BLaER1 (cell line): ENCODE results near the gene CCDC9B.

Experiments
- H3K27ac ChIP-seq: shearing (Covaris generic); formaldehyde crosslinking; 2 replicates; pipeline ENCODE4 v1.8.1; 2022
- H3K27me3 ChIP-seq: shearing (Covaris generic); formaldehyde crosslinking; 2 replicates; pipeline ENCODE4 v1.8.1; 2022
- H3K36me3 ChIP-seq: shearing (Covaris generic); formaldehyde crosslinking; 2 replicates; pipeline ENCODE4 v1.8.1; 2022
- H3K4me1 ChIP-seq: shearing (Covaris generic); formaldehyde crosslinking; 2 replicates; pipeline ENCODE4 v1.8.1; 2022
- H3K4me2 ChIP-seq: shearing (Covaris generic); formaldehyde crosslinking; 2 replicates; pipeline ENCODE4 v1.8.1; 2022
- H3K4me3 ChIP-seq: shearing (Covaris generic); formaldehyde crosslinking; 2 replicates; pipeline ENCODE4 v1.8.1; 2022
- H3K9ac ChIP-seq: shearing (Covaris generic); formaldehyde crosslinking; 2 replicates; pipeline ENCODE4 v1.8.1; 2022
- H3K9me3 ChIP-seq: shearing (Covaris generic); formaldehyde crosslinking; 2 replicates; pipeline ENCODE4 v1.8.1; 2022
- H4K20me1 ChIP-seq: shearing (Covaris generic); formaldehyde crosslinking; 2 replicates; pipeline ENCODE4 v1.8.1; 2022
- Cebpa-rat ChIP-seq: shearing (Covaris generic); IDR thresholded peaks from 2 replicates; pipeline ENCODE4 v1.8.1; 2022

Gene CCDC9B

GRCh38 chr15:40323239-40323952 is 17.3 kb downstream of the CCDC9B start, which contains the start of gene INAFM2:
Gene INAFM2 (plus strand): TSS chr15:40323692. CDS start chr15:40324056, 364 bp downstream.
- H4K20me1 ChIP-seq: peaks cover 17% of the 10 kb centered on the region
- no peaks in the 10 kb centered on the region for H3K9me3 ChIP-seq
- H3K9ac ChIP-seq: peak within 1 kb of the TSS; percentile 79
- peaks cover 45% of the 10 kb centered on the region for H3K4me1 ChIP-seq
- peak within 1 kb of the TSS; percentile 98 for H3K4me2 ChIP-seq
- peak within 1 kb of the TSS; percentile 71 for H3K27ac ChIP-seq
- peaks cover 24% of the 10 kb centered on the region for H3K27me3 ChIP-seq
- H3K36me3 ChIP-seq: no peaks in the 10 kb centered on the region
- H3K4me3 ChIP-seq: peak within 1 kb of the TSS; percentile 88
- no peak for TF ChIP-seq Cebpa-rat

GRCh38 chr15:40322531-40323238 is 18.1 kb downstream of the CCDC9B start:
- peaks cover 17% of the 10 kb centered on the region for H4K20me1 ChIP-seq
- no peak for TF ChIP-seq Cebpa-rat
- H3K36me3 ChIP-seq: no peaks in the 10 kb centered on the region
- peaks cover 24% of the 10 kb centered on the region for H3K27me3 ChIP-seq
- peak overlapping the region; percentile 98 for H3K4me2 ChIP-seq
- no peak overlapping the region for H3K9ac ChIP-seq
- H3K27ac ChIP-seq: no peak overlapping the region
- H3K4me3 ChIP-seq: peak overlapping the region; percentile 88
- no peaks in the 10 kb centered on the region for H3K9me3 ChIP-seq
- peaks cover 38% of the 10 kb centered on the region for H3K4me1 ChIP-seq

GRCh38 chr15:40320931-40321371 is 19.8 kb downstream of the CCDC9B start:
- H3K4me1 ChIP-seq: peaks cover 35% of the 10 kb centered on the region
- no peaks in the 10 kb centered on the region for H3K9me3 ChIP-seq
- H3K9ac ChIP-seq: no peak overlapping the region
- H3K4me3 ChIP-seq: no peak overlapping the region
- no peak for TF ChIP-seq Cebpa-rat
- no peak overlapping the region for H3K27ac ChIP-seq
- no peaks in the 10 kb centered on the region for H3K36me3 ChIP-seq
- H3K27me3 ChIP-seq: peaks cover 22% of the 10 kb centered on the region
- H4K20me1 ChIP-seq: peaks cover 17% of the 10 kb centered on the region
- no peak overlapping the region for H3K4me2 ChIP-seq

- no peak overlapping the region for H3K9ac ChIP-seq
- peaks cover 14% of the 10 kb centered on the region for H4K20me1 ChIP-seq
- H3K27me3 ChIP-seq: peaks cover 17% of the 10 kb centered on the region
- no peak overlapping the region for H3K4me2 ChIP-seq
- H3K4me1 ChIP-seq: peaks cover 31% of the 10 kb centered on the region
- TF ChIP-seq Cebpa-rat: no peak
- no peaks in the 10 kb centered on the region for H3K36me3 ChIP-seq
- H3K27ac ChIP-seq: no peak overlapping the region
- H3K4me3 ChIP-seq: no peak overlapping the region
- H3K9me3 ChIP-seq: no peaks in the 10 kb centered on the region
These were observed 20.3 kb downstream of the CCDC9B start for GRCh38 chr15:40320409-40320808.

GRCh38 chr15:40317580-40317979 is 23.2 kb downstream of the CCDC9B start:
- Histone ChIP-seq H3K9ac (no peak overlapping the region), H3K4me2 (peak overlapping the region; percentile 18; the same call in 1 of the 2 replicates), H3K4me3 (no peak overlapping the region), H3K36me3 (no peaks in the 10 kb centered on the region), H3K4me1 (peaks cover 12% of the 10 kb centered on the region), H3K9me3 (no peaks in the 10 kb centered on the region), H3K27me3 (no peaks in the 10 kb centered on the region), H3K27ac (no peak overlapping the region), H4K20me1 (no peaks in the 10 kb centered on the region)
- no peak for TF ChIP-seq Cebpa-rat

- TF ChIP-seq Cebpa-rat: no peak
- Histone ChIP-seq H3K4me3 (no peak overlapping the region), H3K27me3 (no peaks in the 10 kb centered on the region), H3K4me1 (peaks cover 8% of the 10 kb centered on the region; the same call in 1 of the 2 replicates), H3K9me3 (no peaks in the 10 kb centered on the region), H3K36me3 (no peaks in the 10 kb centered on the region), H4K20me1 (no peaks in the 10 kb centered on the region), H3K4me2 (peak overlapping the region; percentile 18; the same call in 1 of the 2 replicates), H3K9ac (no peak overlapping the region), H3K27ac (no peak overlapping the region)
These were observed 23.8 kb downstream of the CCDC9B start for GRCh38 chr15:40316931-40317330.

GRCh38 chr15:40314723-40315276 is 25.9 kb downstream of the CCDC9B start:
- Histone ChIP-seq H3K4me1 (peaks cover 13% of the 10 kb centered on the region), H3K36me3 (no peaks in the 10 kb centered on the region), H3K4me3 (no peak overlapping the region), H3K27me3 (no peaks in the 10 kb centered on the region), H3K9me3 (no peaks in the 10 kb centered on the region), H3K4me2 (no peak overlapping the region), H3K27ac (no peak overlapping the region), H3K9ac (no peak overlapping the region), H4K20me1 (no peaks in the 10 kb centered on the region)
- TF ChIP-seq Cebpa-rat: no peak

GRCh38 chr15:40313531-40314398 is 27.0 kb downstream of the CCDC9B start:
- TF ChIP-seq Cebpa-rat: no peak
- no peaks in the 10 kb centered on the region for H3K27me3 ChIP-seq
- H3K9ac ChIP-seq: no peak overlapping the region
- H3K9me3 ChIP-seq: no peaks in the 10 kb centered on the region
- no peaks in the 10 kb centered on the region for H4K20me1 ChIP-seq
- no peak overlapping the region for H3K4me2 ChIP-seq
- H3K36me3 ChIP-seq: no peaks in the 10 kb centered on the region
- H3K4me3 ChIP-seq: no peak overlapping the region
- H3K4me1 ChIP-seq: peaks cover 23% of the 10 kb centered on the region
- no peak overlapping the region for H3K27ac ChIP-seq

- H4K20me1 ChIP-seq: no peaks in the 10 kb centered on the region
- no peak overlapping the region for H3K4me3 ChIP-seq
- no peak overlapping the region for H3K27ac ChIP-seq
- no peak overlapping the region for H3K9ac ChIP-seq
- H3K4me2 ChIP-seq: no peak overlapping the region
- H3K27me3 ChIP-seq: no peaks in the 10 kb centered on the region
- no peak for TF ChIP-seq Cebpa-rat
- peaks cover 31% of the 10 kb centered on the region for H3K4me1 ChIP-seq
- H3K36me3 ChIP-seq: no peaks in the 10 kb centered on the region
- H3K9me3 ChIP-seq: no peaks in the 10 kb centered on the region
These were observed 28.2 kb downstream of the CCDC9B start for GRCh38 chr15:40312370-40313158.
